NCI-H1436 treated with DMSO at 0.1 percent for 48 hours (cell line): ENCODE measurements around the gene PSMC3.

ENCODE experiments used
- DNase-seq: peaks from one replicate; lab custom pipeline; 2025; lab: John Stamatoyannopoulos, UW

The PSMC3 gene

DNA sequence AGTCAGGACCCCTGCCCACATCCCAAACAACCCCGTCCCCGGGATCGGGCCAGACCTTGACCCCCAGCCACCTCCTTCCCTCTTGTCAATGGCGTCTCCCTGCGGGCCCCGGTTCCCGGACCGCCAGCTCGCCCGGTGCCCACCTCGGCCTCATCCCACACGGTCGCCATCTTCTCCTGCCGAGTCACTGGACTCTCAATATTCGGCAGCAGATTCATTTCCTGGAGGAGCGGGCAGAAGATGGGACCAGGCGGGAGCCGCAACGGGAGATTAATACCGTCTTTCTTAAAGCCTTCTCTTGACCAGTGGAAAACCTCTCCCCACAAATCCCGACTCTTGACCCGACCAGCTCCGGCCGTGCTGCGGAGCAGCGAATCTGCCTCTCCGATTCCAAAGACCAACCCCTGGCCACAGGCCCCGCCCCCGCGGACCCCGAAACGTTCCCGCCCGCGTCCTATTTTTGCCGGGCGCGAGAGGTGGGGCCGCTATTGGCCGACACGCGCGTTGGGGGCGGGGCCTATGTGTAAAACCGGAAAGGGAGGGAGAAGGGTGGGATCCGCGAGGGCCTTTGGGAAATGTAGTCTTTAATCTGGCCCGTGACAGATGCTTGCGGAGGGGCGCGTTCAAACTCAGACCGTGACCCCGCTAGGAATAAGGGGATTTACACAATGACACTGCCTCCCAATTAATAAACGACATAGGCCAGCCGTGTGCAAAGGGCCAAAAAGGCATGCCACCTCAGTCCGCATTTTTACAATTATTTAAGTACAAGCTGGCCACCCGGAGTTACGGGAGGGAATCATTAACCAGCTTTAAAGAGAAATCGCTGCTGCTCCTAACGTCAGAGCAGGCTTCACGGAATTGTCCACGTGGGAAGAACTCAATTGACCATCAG lies at the start of gene PSMC3:
TSS of gene PSMC3 (minus strand) at position 378 of the 895 bp plus-strand sequence. CDS start at position 218, 160 bp downstream.
- DNase-seq, result peak; percentile 70

DNA sequence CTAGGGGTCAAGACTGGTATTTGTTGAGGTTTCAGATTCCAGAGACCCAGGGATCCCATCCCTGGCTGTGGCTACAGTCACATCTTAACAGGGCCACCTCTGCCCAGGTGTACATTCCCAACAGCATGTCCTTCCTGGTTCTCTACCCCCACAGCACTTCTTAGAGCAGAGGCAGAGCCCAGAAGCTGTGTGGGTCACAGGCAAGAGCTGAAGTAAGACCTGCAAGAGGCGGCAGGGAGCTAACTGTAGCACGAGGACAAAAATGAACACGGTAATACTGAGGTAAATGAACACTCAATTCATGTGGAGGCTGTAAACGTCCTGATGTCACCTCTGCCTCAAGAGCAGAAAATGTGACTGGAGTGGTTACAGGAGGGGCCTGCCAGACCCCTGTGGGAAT lies 44.4 kb upstream of the PSMC3 start:
- no peak for DNase-seq

DNA sequence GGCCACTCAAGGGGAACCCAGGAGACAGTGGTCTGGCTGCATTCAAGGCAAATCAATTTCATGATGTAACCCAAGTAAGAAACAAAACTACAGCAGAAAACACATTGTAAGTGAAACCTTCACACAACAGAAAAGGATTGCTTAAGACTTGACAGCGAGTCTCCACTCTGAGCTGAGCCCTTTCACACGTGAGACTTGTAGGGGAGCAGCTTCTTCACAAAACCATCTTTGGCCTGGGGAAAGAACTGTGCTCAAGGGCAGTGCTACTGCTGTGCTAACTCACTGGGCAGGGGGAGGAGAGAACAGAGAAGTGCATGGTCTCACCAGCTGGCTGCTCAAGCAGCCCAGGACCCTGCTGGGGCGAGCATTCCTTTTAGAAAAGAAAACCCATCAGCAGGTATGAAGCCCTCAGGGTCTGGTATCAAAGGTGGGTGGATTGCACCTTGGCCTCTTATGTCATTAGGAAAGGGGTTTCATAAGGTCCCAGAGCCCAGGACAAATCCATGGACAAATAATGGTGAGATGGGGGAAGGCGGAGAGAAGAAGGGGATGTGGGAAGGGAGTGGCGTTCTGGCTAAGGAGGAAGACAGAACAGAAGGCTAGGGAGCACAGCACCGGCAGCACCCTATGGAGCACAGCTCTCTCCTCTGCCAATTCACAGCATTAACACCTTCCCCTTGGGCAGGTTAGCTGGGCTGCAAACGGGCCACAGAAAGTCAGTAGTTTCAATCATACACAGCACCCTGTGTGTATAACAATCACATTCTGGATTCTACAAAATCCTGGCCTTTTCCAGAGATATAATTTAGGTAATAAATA lies 43.3 kb upstream of the PSMC3 start:
- DNase-seq, result no peak

DNA sequence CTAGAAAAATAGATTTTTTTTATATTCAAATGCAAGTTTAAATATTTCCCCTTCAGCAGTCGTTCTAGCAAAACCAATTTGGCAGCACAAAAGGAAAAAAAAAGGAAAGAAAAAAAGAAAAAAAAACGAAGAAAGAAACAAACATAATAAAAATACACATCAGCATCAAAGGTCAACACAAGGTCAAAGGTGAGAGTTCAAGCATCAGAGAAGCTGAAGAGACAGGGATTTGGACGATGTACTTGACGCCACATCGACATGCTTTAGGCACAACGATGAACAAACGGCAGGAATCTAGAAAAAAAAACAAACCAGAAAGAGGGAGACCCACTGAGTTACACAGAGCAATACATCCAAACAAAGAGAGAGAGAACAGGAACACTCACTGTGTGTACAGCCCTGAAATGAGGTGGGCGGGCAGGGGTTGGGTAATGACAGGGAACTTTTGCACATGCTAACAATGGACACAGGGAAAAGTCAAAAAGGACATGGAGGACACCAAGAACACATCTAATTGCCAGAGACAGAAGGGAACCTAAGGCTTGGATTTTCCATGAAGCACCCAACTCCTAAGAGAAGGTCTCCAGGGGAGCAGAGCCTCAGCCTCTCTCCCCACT lies 42.5 kb upstream of the PSMC3 start:
- no peak for DNase-seq

DNA sequence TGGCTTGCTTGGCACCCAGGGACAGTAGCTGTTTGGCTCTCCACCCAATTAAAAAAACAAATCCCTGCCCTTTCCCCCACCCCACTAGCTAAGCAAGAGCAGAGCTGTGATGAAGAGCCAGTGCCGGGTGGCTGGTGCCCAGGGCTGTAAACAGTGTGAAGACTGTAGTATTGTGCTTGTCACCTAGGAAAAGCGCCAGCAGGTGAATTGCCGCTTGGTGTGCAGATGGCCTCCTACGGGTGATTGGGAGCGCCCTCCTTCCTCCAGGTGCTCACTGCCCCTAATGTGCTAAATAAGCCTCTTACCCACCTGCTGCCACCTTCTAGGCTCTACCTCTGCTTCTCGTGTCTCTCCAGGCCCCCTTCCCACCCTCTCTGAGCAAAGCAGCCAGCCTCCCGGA lies 41.1 kb upstream of the PSMC3 start:
- DNase-seq, result no peak

DNA sequence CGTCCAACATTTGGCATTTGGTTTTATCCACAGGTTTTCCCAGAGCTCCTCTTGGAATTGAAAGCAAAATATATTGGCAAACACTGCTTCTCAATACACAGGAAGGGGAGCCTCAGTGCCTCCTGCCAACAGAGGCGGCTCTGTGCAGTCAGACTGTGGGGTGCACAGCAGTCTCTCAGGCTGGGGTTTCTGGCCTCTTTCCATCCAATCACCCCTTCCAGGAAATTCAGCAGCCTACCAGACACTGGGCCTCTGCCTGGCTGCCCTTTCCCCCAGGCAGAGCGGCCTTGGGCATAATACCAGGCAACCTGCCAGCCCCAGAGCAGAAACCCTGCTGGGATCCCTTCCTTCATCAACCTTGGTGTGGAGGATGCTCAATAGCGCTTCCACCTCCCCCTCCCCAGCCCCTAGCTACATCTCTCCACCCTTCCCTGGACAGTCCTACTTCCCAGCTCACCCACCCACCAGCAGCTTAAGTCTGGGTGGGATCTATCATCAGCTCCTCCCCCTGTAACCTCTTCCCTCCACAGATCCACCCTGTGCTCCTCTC lies 40.5 kb upstream of the PSMC3 start:
- no peak for DNase-seq

DNA sequence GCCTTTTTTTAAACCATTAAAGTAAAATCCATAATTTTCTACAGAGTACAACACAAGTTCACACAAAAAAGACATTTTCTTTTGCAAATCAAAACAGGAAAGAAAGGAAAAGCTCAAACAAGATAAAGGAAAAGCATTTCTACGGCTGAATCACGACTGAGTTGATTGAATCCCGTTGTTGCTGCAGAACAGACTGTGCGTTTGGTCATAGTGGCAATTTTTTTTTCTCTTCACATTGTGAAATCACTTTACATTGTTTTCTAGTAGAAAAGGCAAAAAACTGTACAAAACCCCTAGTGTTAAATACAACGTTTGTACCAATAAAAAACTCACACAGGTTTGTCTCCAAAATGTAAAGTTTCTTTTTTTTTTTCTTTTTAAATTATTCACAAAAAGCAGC lies 40.0 kb upstream of the PSMC3 start:
- no peak for DNase-seq

DNA sequence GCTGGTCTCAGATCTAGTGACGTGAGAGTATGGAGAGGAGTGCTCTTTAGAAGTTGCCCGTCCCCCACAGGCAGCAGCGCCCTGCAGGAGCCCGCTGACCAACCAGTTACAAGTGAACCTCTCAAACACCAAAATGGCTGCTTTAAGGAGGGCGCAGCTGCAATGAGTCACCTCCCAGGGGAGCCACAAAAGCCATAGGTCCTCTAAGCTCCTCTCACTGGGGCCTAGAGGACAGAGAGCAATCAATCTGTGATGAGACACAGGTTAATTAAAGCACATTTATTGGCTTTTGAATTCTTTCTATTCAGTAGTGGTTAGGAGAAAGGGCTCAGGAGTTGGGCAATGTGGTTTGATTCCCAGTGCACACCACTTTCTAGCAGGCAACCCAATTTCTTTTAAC lies 38.2 kb upstream of the PSMC3 start:
- peak; percentile 86 for DNase-seq

DNA sequence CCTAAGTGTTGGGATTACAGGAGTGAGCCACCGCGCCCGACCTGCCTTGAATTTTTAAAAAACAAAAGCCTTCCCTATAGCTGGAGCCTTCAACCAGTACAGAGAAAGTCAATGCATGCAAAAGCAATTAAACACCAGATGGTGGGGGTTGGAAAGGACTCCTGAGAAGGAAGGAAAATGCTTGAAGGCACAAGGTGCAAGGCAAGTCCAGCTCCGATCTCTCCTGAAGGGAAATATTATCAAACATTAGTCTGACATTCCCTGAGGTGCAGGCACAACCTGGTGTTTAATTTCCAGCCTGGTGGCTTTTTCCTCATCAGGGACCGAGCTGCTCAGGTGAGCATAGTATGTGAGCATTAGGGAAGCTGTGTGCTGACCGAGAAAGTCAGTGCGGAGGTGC lies 35.6 kb upstream of the PSMC3 start:
- DNase-seq, result no peak

DNA sequence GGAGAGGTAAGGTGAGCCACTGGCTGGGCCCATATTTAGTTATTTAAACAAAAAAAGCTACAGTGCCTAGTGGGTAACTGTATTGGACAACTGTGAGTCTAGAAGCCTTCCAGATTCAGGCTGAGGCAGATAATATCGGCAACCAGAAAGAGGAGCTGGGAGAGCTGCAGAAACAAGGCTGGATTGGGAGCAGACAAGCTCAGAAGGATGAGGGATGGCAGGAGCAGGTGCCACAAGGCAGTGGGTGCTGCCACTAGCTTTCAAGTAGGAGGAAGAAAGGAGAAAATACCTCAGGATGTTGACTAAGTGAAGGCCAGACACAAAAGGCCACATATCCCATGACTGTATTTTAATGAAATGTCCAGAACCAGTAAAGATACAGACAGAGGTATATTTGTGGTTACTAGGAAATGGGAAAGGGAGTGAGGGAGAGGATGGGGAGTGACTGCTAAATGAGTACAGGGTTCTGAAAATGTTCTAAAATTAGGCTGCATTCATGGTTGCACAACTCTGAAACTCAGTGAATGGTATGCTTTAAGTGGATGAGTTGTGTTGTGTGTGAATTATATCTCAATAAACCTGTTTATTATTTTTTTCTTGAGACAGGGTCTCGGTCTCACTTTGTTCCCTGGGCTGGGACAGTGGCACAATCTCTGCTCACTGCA lies 34.5 kb upstream of the PSMC3 start:
- no peak for DNase-seq

DNA sequence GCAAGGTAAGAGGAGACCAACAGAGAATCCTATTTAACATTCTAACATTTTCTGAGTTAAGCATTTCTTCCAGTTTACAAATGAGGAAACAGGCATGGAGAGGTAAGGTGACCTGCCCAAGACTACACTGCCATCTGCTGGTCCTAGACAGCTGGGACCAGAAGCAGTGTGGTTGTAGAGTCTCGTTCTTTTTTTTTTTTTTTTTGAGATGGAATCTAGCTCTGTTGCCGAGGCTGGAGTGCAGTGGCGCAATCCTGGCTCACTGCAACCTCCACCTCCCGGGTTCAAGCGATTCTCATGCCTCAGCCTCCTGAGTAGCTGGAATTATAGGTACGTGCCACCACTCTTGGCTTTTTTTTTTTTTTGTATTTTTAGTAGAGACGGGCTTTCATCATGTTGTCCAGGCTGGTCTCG lies 28.0 kb upstream of the PSMC3 start:
- DNase-seq, result peak; percentile 24

DNA sequence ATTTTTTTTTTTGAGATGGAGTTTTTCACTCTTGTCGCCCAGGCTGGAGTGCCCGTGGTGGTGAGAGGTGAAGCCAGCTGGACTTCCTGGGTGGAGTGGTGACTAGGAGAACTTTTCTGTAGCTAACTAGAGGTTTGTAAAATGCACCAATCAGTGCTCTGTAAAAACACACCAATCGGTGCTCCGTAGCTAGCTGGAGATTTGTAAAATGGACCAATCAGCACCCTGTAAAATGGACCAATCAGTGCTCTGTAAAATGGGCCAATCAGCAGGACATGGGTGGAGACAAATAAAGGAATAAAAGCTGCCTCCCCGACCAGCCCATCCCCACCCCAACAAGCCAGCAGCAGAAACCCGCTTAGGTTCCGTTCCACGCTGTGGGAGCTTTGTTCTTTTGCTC lies 27.1 kb upstream of the PSMC3 start:
- no peak for DNase-seq

DNA sequence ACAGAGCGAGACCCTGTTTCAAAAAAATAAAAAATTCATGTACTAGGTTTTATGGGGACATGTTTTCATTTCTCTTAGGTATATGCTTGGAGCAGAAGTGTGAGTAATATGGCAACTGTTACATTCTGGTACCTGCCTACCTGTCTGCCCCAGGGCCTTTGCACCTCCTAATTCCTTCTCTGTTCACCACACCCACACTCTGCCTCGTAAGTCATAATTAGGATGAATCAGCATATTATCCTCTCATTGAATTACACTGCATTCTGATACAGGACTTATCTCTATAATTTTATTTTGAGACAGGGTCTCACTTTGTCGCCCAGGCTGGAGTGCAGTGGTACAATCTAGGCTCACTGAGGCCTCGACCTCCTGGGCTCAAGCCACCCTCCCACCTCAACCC lies 25.8 kb upstream of the PSMC3 start:
- no peak for DNase-seq

DNA sequence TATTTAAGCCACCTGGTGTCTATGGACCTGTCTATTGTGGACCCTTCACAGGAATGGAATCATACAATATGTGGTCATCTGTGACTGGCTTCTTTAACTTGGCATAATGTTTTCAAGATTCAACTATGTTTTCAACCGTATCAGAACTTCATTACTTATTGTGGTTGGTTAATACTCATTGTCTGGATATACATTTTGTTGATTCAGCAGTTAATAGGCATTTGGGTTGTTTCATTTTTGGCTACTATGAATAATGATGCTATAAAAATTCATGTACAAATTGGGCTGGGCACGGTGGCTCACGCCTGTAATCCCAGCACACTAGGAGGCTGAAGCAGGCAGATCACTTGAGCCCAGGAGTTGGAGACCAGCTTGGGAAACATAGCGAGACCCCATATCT lies 25.2 kb upstream of the PSMC3 start:
- DNase-seq, result no peak

DNA sequence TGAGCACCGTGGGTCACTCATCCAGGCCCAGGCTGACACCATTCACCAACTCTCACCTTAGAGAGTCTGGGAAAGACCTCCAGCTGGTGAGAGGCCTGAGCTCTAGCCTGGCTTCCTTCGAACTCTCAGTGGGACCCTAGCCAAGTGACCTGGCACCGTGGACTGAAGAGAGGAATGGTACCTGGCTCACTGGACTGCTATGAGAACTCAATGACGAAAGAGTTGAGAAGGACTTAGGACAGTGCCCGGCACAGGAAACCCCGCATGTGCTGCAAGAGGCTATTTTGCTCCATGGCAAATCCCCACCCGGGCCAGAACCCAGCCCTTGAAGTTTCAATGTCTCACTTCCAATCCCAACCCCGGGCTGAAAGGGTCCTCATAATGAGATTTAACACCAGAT lies 23.3 kb upstream of the PSMC3 start:
- no peak for DNase-seq

DNA sequence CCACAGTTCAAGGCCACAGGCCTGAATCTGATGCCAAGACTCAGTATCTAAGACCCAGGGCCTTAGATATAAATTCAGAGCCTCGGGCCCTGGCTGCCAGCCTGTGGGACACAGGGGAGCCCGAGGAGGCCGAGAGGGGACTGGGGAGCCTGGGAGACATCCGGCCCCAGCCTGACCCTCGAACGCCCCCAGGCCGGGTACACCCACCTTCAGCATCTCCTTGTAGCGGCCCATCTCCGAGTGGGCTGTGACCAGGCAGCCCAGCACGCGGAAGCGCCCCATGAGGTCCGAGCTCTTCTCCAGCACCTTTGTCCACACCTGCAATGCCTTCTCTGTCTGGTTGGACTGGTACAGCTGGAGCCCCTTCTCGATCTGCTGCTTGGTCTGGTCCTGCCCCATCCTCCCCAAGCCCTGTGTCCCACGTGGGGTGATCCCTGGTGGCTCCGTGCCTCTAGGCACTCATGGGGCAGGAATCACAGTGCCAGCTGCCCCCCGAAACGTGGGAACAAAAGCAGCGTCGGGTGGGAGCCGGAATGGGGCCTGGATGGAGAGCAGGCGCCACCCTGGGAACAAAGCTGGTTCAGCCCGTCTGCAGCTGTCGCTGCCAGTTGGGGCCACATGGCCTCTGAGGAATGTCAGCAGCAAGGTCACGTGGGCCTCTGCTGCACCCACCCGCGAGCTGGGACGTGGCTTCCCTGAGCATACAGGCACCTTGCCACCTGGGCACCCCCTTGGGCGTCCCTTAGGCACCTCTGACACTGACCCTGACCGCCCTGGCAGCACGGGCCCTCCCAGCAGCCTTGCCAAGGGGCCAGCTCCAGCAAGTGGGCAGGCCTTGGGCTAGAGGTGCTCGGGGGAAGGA lies 22.6 kb upstream of the PSMC3 start, which contains the start of gene RAPSN:
TSS of gene RAPSN (minus strand) at position 571 of the 862 bp plus-strand sequence. CDS start at position 399, 172 bp downstream.
- no peak for DNase-seq

DNA sequence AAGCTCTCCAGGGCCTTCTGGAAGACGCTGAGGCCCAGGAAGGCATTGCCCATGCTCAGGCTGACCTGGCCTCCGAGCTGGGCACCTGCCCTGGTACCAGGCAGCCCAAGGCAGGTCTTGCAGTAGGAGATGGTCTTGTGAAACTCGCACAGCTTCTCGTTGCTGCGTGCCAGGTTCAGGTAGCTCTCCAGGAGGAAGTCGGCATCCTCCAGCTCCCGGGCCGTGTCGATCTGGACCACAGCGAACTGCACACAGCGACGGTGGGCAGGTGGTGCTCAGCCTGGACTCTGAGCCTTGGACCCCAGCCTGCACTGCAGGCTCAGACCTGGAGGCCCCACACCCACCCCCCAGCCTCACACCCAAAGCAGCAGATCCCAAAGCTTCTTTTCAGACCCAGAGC lies 21.7 kb upstream of the PSMC3 start:
- DNase-seq, result no peak

DNA sequence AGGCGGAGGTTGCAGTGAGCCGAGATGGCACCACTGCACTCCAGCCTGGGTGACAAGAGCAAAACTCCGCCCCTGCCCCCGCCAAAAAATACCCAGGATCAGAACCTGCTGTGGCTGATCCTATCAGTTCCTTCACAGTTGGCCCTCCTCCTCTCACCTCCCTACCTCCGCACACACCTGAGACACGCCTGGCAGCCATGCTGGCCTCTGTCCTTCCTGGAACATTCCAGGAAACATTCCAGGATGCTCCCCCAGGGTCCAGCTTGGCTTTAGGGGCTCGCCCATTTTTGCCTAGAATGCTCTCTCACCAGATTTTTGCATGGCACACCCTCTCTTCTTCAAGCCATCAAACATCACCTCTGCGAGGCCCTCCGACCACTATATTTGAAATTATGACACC lies 20.6 kb upstream of the PSMC3 start:
- no peak for DNase-seq

DNA sequence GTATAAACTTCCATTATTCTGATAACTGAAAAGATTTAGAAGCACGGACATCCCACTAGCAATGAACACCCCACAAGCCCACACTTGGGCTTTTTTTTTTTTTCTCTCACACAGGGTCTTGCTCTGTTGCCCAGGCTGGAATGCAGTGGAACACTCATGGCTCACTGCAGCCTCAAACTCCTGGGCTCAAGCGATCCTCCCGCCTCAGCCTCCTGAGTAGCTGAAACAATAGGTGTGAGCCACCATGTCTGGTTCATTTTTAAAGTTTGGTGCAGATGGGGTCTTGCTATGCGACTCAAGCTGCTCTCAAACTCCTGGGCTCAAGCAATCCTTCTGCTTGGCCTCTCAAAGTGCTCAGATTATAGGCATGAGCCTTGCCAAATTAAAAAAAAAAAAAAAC lies 19.6 kb upstream of the PSMC3 start:
- no peak for DNase-seq

DNA sequence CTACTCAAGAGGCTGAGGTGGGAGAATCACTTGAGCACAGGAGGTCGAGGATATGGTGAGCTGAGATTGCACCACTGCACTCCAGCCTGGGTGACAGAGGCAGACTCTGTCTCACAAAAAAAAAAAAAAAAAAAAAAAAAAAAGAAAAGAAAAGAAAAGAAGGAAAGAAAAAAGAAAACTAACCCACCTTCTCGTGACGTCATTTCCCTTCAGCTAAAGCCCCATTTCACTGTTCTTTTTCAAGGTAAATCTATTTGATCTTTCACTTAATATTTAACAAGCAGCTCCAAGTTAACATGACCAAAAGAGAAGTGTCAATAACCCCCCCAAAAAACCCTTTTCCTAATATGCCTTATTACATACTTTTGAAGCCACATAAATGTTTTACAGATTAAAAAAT lies 17.6 kb upstream of the PSMC3 start:
- DNase-seq, result no peak
